Stimulated activated CD8-positive, alpha-beta memory T cell treated with anti-CD3 and anti-CD28 coated beads, Interleukin-2, amount 100 ng/mL, for 48 hours (primary cell): ENCODE results near the gene NEGR1.

Source experiments
- DNase-seq, 2 donors: peaks; one replicate each; pipeline ENCODE4 v3.0.0-alpha.2; 2020; ENCODE audit warnings: low read depth in 2 of 2

Gene NEGR1

GRCh38 chr1:71465093-71465492 lies 817.2 kb downstream of the NEGR1 start:
- DNase-seq = no peak

GRCh38 chr1:71464016-71464415 lies 818.3 kb downstream of the NEGR1 start:
- no peak for DNase-seq

GRCh38 chr1:71463144-71463543 lies 819.2 kb downstream of the NEGR1 start:
- DNase-seq = no peak

DNA sequence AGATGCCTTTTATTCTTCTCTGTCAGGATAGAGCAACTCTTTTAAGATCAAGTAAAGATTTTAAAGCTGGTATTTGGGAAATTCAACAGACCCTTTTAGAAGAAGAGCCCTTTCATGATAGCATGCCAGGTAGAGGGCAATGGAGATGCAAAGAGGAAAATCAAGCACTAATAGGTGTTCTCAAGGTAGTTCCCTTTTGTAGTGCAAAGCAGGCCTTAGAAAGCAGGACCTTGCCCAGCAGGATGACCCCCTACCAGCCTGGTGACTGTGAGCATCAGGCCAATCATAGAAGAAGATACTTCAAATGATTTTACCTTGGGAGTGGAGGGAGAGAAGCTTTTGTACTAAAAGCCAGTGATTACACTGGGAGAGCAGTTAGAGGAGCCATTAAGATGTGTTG lies 820.1 kb downstream of the NEGR1 start:
- no peak for DNase-seq

DNA sequence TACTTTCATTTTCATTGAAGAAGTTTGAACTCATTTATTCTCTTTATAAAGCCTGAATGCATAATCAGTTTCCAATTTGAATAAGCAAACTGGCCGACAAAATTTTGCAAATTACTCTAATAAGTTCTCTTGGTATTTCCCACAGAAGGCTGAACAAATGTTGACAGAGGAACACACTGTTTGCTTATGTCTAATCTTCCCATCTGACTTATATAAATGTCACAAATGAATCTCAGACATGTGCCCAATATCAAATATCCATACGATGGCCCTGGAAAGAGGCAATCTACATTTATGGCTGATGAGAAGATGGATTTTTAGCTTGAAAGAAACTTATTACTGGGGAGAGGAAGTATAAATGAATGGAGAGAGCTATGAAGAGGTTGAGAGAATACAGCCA lies 820.9 kb downstream of the NEGR1 start:
- DNase-seq = no peak

DNA sequence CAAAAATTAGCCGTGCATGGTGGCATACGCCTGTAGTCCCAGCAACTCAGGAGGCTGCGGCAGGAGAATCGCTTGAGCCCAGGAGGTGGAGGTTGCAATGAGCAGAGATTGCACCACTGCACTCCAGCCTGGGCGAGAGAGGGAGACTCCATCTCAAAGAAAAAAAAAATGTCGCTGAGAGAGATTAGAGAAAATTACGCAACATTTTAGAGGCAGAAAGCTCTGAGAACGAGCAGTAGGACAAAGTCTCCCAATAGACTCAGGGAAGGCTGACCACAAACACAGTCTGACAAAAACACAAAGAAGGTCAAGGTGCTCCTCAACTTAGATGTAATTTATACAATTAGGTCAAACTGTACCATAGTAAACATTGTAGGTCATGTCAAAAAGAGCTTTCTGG lies 833.9 kb downstream of the NEGR1 start:
- no peak for DNase-seq

DNA sequence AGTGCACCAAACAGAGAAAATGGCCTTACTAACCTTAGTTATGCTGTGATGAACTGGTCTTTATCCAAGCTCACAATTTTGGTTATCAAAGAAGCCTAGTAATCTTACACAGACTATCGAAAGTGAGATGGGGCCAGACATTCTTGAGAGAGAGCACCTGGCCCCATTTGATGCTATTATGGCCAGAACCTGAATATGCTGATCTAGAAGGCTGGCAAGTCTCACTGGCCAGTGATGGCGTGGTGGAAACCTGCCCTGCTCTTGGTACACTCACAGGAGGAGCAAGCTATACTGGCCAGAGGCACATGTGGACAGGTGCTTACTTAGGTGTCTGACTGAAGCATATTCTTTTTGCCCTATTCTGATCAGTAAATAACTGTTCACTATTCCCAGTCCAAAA lies 843.7 kb downstream of the NEGR1 start:
- no peak for DNase-seq

DNA sequence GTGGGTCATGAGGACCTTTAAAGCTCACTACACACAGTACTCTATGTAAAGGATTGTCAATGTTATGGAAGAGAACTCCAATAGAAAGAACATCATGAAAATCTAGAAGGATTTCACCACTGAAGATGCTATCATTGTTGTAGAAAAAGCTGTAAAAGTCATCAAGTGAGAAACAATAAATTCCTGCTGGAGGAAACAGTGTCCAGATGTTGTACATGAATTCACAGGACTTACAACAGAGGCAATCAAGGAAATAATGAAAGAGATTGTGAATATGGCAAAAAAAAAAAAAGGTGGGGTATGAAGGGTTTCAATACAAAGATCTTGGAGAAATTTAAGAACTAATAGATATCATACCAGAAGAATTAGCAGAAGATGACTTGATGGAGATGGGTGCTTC lies 846.4 kb downstream of the NEGR1 start:
- DNase-seq = no peak

GRCh38 chr1:71434240-71434639 lies 848.1 kb downstream of the NEGR1 start:
- DNase-seq = no peak

GRCh38 chr1:71428029-71428428 lies 854.3 kb downstream of the NEGR1 start:
- no peak for DNase-seq

DNA sequence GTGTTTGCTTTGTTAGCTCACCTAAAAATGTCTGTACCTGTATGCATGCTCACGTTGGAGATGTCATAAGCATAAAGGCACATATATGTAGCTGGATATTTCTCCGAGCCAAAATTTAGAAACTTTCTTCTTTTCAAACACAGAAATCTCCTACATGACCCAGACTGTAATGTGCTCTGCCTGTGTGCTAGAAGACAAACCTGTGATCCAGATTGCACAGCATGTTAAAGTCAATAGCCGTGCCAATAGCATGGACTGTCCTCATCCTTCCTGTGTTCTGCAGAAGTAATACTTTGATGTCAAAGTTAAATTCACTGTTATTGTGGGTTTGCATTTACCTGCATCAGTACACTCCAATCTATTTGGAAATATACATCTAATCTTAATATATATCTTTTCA lies 855.3 kb downstream of the NEGR1 start:
- no peak for DNase-seq

DNA sequence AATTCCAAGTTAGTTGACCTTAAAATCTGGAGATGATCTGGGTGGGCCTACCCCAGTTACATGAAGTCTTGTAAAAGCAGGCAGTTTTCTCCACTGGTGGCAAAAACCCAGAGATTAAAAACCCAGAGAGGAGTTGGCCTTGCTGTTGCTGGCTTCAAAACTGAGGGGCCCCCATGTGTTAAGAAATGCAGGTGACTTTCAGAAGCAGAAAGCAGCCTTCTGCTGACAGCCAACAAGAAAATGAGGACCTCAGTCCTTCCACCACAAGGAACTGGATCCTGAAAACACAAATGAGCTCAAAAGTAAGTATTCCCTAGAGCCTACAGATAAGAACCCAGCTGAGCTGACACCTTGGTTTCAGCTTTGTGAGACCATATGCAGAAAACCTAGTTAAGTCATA lies 857.8 kb downstream of the NEGR1 start:
- DNase-seq = no peak

GRCh38 chr1:71422221-71422620 lies 860.1 kb downstream of the NEGR1 start:
- no peak for DNase-seq

DNA sequence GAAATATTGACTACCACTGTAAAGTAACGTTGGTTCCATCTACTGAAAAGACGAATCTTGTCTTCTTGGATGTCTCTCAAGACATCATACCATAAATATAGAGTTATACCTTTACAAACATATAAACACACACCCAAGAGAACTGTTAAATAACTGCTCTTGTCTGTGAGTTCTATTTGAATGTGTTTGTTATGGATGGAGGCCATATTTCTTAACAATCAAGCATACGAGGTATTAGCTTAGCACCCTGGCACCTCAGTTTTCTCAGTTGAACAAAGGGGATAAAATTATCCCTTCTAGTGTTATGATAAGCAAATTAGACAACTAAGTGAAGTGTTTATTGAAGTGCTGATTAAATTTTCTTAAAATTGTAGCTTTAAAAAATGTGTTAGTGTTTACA lies 864.9 kb downstream of the NEGR1 start:
- no peak for DNase-seq

DNA sequence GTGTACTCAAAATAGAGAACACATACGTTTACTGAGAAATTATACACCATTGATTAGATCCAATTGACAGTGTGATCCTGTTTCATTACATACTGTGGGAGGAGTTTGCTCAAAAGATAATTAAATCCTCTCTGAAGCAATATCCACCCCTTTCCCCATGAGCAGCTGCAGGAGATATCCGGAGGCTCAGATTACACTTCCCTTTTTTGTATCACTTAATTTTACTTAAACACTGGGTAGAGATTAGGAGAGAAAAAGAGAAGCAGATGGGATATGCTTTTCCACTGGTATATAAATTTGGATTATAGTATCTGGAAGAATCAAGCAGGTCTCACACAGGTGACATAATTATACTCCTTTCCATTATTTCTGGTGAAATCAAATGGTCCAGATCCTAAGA lies 868.2 kb downstream of the NEGR1 start:
- no peak for DNase-seq

DNA sequence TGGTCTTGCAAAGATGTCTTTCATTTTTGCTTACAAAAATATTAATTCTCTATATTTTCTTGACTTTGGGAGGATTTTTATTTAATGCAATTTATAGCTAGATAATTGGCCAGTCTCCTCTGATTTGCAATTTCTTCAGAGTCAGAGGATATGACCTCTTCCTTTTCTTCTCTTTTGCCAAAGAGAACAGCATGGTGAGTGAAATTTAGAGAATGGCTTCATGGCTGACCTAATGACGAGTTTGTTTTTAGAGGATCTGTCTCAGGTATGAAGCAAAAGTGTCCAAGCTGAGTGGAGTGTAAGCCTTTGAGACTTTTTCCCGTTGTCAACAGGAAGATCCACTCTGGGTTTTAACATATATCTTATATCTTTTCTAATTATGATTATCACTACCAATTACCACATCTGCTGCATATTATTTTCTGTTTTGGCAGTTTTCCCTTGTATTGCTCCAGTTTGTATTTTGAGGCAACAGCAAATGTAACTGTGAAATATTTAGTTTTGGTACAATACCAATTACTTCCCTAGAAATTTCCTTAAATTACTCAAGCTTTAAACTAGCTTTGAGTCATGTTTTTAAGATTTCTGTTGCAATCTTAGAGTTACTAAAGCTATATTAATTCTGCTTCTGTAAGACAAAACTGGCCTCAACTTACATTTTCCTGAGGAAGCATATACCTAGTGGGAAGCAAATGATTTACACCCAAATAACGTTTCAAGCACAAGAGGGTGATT lies 868.7 kb downstream of the NEGR1 start:
- no peak for DNase-seq

GRCh38 chr1:71400050-71400449 lies 882.3 kb downstream of the NEGR1 start:
- DNase-seq = no peak

- no peak for DNase-seq
Observed at GRCh38 chr1:71399594-71399993, 882.7 kb downstream of the NEGR1 start.

- DNase-seq = no peak
Observed at GRCh38 chr1:71393301-71393700, 889.0 kb downstream of the NEGR1 start.

DNA sequence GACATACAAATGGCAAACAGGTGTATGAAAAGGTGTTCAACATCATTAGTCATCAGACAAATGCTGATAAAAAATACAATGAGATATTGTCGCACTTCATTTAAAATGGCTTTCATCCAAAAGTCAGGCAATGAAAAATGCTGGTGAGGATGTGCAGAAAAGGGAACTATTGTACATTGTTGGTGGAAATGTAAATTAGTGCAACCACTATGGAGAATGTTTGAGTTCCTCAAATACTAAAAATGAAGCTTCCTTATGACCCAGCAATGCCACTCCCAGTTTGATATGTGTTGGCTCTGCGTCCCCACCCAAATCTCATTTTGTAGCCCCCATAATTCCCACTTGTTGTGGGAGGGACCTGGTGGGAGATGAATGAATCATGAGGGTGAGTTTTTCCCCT lies 891.8 kb downstream of the NEGR1 start:
- no peak for DNase-seq

GRCh38 chr1:71377886-71378285 lies 904.5 kb downstream of the NEGR1 start:
- DNase-seq = no peak

- no peak for DNase-seq
Observed at GRCh38 chr1:71372496-71372895, 909.8 kb downstream of the NEGR1 start.

- DNase-seq = no peak
Observed at GRCh38 chr1:71371581-71371980, 910.8 kb downstream of the NEGR1 start.

DNA sequence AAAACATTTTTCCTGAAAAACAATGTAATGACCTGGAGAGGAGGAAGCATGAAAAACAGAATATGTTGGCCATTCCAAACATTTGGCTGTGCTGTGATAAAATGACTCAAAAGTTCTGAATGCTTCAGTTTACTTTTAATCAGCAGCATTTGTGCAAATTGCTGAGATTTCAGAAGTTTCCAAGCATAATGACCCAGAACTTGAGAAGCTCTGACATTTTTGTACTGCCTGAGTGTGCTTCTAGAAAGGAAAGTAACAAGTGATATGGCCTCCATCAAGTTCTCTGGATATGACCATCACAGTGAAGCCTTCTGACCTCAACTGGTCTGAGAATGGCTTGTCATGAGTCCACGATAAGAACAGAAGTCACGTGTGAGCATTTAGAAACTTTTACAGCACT lies 918.1 kb downstream of the NEGR1 start:
- DNase-seq = no peak
